PC-9 (cell line): ENCODE results near the gene CCDC146. TPM values are rescaled to one million over a fixed set of nuclear protein-coding genes. Genes with fewer than 3 reads are reported as not detected.
"Not testable (repeated sequence)": the region's sequence is repeated elsewhere in the genome, so short reads cannot be mapped to it uniquely, and the experiment has no call there.

ENCODE experiments used
- BruUV-seq: library from RNA; stranded (reverse); fragments of 400-500 nt; replicated peaks from 2 replicates; lab custom pipeline; 2021; lab: Mats Ljungman, UMichigan
- CTCF ChIA-PET: fragments of 300-600 bp; sonication (Branson Sonifier 250); formaldehyde crosslinking; loops from one replicate; lab custom pipeline; 2022; ENCODE audit warnings: antibody characterized with exemption; lab: Charles Lee
- POLR2A ChIA-PET: fragments of 300-600 bp; sonication (Branson Sonifier 250); formaldehyde crosslinking; loops from one replicate; lab custom pipeline; 2022; ENCODE audit warnings: antibody characterized with exemption; ENCODE audit not compliant: unreplicated experiment; lab: Charles Lee
- DNase-seq, 2 experiments: peaks; one replicate each; pipeline versions ENCODE4 v3.0.0 to v3.0.0-alpha.2; 2015 to 2022; ENCODE audit warnings: mixed read lengths in 1 of 2
- H2AFZ ChIP-seq: fragments of 200-600 bp; sonication (generic); 2 replicates; pipeline ENCODE4 v1.8.1; 2017; ENCODE audit warnings: antibody characterized with exemption
- H3F3A ChIP-seq: fragments of 200-600 bp; sonication (generic); 2 replicates; pipeline ENCODE4 v1.8.1; 2017; ENCODE audit warnings: antibody characterized with exemption, mild to moderate bottlenecking, low read depth; ENCODE audit not compliant: insufficient read depth
- H3K27ac ChIP-seq: fragments of 200-600 bp; sonication (generic); 2 replicates; pipeline ENCODE4 v1.6.1; 2016; ENCODE audit warnings: mixed run types
- H3K27me3 ChIP-seq: fragments of 200-600 bp; sonication (generic); 2 replicates; pipeline ENCODE4 v1.6.1; 2016; ENCODE audit warnings: low read depth, mixed run types; ENCODE audit not compliant: insufficient read depth
- H3K36me3 ChIP-seq: fragments of 200-600 bp; sonication (generic); 2 replicates; pipeline ENCODE4 v1.6.1; 2016; ENCODE audit warnings: low read depth, mixed run types
- H3K4me1 ChIP-seq: fragments of 200-600 bp; sonication (generic); replicated peaks from 2 replicates; pipeline ENCODE4 v1.6.1; 2016; ENCODE audit warnings: mixed run types; ENCODE audit not compliant: insufficient read depth
- H3K4me2 ChIP-seq: fragments of 200-600 bp; sonication (generic); 2 replicates; pipeline ENCODE4 v1.6.1; 2017; ENCODE audit warnings: mixed run types
- H3K4me3 ChIP-seq: fragments of 200-600 bp; sonication (generic); 2 replicates; pipeline ENCODE4 v1.6.1; 2016; ENCODE audit warnings: mixed run types
- H3K79me2 ChIP-seq: fragments of 200-600 bp; sonication (generic); 2 replicates; pipeline ENCODE4 v1.6.1; 2017; ENCODE audit warnings: low read depth, mixed run types
- H3K9me2 ChIP-seq: fragments of 200-600 bp; sonication (generic); 2 replicates; pipeline ENCODE4 v1.8.1; 2017; ENCODE audit warnings: mild to moderate bottlenecking; ENCODE audit not compliant: insufficient read depth
- H3K9me3 ChIP-seq: fragments of 200-600 bp; sonication (generic); 2 replicates; pipeline ENCODE4 v1.8.1; 2016; ENCODE audit warnings: low read depth; ENCODE audit not compliant: insufficient read depth
- H4K20me1 ChIP-seq: fragments of 200-600 bp; sonication (generic); 2 replicates; pipeline ENCODE4 v1.8.1; 2017; ENCODE audit not compliant: insufficient read depth
- EZH2 ChIP-seq: fragments of 200-600 bp; sonication (generic); IDR thresholded peaks from 2 replicates; pipeline ENCODE4 v1.8.0; 2017; ENCODE audit warnings: antibody characterized with exemption, low read depth
- intact Hi-C: fragments of 100-400 bp; cut with micrococcal nuclease; formaldehyde crosslinking; loops from one replicate; pipeline ENCODE4 v1.10.0; 2022; ENCODE audit not compliant: unreplicated experiment
- total RNA-seq: library from RNA; stranded (reverse); gene quantifications from 2 replicates; pipeline ENCODE4 v1.2.3, GENCODE V29; 2021
- TF ChIP-seq, protein P1 (sequence below): fragments of 200-600 bp; sonication (generic); conservative IDR thresholded peaks from 2 replicates; pipeline ENCODE4 v1.6.1; 2017; ENCODE audit warnings: mixed run types, antibody characterized with exemption, mild to moderate bottlenecking, moderate library complexity

Gene CCDC146
- total RNA-seq, 1 experiment from 2014 or later: 15.9 TPM

DNA sequence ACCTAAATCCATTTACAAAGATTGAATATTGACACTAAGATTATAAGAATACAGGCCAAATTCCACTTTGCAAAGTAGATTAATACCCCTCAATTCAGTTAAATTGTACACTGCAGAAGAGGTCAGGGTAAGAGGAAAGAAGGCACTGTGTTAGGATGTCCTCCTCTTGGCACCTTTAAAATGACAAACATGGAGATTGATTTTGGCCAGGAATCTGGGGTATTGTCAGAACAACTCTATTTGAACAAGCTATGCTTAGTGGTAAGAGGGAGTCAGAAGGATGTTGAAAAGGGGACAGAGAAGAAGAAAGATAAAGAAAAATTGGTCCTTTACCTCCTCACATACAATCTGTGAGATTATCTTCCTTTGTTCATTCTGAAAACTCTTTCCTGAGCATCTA is 55.6 kb downstream of the CCDC146 start:
- DNase-seq, H3K4me1 ChIP-seq, H3K79me2 ChIP-seq, H3K27me3 ChIP-seq, H3K27ac ChIP-seq, BruUV-seq, intact Hi-C loops, H3K4me2 ChIP-seq, H3F3A ChIP-seq, H3K4me3 ChIP-seq, H3K36me3 ChIP-seq, H3K9me2 ChIP-seq, H3K9me3 ChIP-seq, H4K20me1 ChIP-seq, H2AFZ ChIP-seq, POLR2A ChIA-PET, CTCF ChIA-PET: not testable (repeated sequence)

DNA sequence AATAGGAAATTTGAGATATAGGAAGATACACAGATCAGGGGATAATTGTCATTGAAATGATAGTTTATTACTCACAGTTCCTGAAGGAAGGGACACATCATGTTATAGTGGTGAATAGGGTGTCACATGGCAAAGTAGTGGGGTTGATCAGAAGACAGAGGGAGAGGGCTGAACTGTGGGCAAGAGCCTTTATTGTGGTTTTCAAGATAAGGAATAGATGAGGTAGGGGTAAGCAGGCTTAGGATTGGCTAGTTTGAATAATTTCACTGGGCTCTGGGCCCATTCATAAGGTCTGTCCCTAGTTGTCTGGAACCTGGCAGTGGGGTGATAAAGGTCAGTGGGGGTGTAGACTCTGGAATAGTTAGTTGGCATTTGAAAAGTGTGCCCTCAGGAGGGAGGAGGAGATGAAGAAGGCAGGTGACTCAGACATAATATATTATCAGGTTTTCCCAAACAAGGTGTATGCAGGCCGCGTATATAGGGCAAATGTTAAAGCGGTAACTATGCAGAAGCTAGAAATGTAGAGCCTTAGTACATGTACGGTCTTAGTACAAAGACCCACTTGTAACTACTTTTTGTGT is 58.7 kb downstream of the CCDC146 start:
- H3K9me2 ChIP-seq: no peaks in the 10 kb centered on the region
- POLR2A ChIA-PET: no interaction called here
- H2AFZ ChIP-seq: no peak overlapping the region
- TF ChIP-seq, protein P1, sequence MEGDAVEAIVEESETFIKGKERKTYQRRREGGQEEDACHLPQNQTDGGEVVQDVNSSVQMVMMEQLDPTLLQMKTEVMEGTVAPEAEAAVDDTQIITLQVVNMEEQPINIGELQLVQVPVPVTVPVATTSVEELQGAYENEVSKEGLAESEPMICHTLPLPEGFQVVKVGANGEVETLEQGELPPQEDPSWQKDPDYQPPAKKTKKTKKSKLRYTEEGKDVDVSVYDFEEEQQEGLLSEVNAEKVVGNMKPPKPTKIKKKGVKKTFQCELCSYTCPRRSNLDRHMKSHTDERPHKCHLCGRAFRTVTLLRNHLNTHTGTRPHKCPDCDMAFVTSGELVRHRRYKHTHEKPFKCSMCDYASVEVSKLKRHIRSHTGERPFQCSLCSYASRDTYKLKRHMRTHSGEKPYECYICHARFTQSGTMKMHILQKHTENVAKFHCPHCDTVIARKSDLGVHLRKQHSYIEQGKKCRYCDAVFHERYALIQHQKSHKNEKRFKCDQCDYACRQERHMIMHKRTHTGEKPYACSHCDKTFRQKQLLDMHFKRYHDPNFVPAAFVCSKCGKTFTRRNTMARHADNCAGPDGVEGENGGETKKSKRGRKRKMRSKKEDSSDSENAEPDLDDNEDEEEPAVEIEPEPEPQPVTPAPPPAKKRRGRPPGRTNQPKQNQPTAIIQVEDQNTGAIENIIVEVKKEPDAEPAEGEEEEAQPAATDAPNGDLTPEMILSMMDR: no peak
- no peak for TF ChIP-seq EZH2
- H3K27me3 ChIP-seq: no peaks in the 10 kb centered on the region
- H3K9me3 ChIP-seq: no peaks in the 10 kb centered on the region
- no peaks in the 10 kb centered on the region for H3K79me2 ChIP-seq
- no TSS peak for BruUV-seq
- no peak overlapping the region for H3K27ac ChIP-seq
- no peaks in the 10 kb centered on the region for H3K36me3 ChIP-seq
- no peak for DNase-seq
- no peaks in the 10 kb centered on the region for H4K20me1 ChIP-seq
- no peak overlapping the region for H3K4me3 ChIP-seq
- CTCF ChIA-PET: interaction anchor here (0.5 kb wide), 1 partner anchor 1497 kb away, joined by 5 read pairs; no protein-coding TSS in a partner anchor
- intact Hi-C loops: no loop called here
- H3K4me2 ChIP-seq: no peak overlapping the region
- H3F3A ChIP-seq: no peaks in the 10 kb centered on the region
- H3K4me1 ChIP-seq: no peaks in the 10 kb centered on the region

DNA sequence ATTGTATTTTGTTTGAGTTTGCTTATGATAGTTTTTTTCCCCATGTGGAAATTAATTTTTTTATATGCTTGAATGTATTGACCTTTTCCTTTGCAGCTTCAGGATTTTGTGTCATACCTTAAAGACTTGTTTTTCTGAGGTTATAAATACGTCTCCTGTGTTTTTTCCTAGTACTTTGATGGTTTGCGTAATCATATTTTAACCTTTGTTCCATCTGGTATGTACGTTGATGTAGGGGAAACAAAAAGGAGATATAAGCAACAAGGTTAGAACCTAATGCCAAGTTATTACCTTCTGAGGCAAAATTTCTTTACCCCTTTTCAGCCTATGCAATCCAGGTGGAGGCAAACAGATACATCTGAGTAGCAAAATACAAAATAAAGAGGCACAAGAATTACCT is 59.3 kb downstream of the CCDC146 start:
- H3K36me3 ChIP-seq: no peaks in the 10 kb centered on the region
- no peak overlapping the region for H3K4me3 ChIP-seq
- no peak for DNase-seq
- BruUV-seq: no TSS peak
- H4K20me1 ChIP-seq: no peaks in the 10 kb centered on the region
- H2AFZ ChIP-seq: no peak overlapping the region
- intact Hi-C loops: no loop called here
- H3K9me2 ChIP-seq: no peaks in the 10 kb centered on the region
- H3F3A ChIP-seq: no peaks in the 10 kb centered on the region
- no peak overlapping the region for H3K4me2 ChIP-seq
- H3K27ac ChIP-seq: no peak overlapping the region
- ChIA-PET CTCF (interaction anchor here (0.5 kb wide), 1 partner anchor 1497 kb away, joined by 5 read pairs; no protein-coding TSS in a partner anchor), POLR2A (no interaction called here)
- H3K27me3 ChIP-seq: no peaks in the 10 kb centered on the region
- no peaks in the 10 kb centered on the region for H3K79me2 ChIP-seq
- no peaks in the 10 kb centered on the region for H3K9me3 ChIP-seq
- TF ChIP-seq EZH2: no peak
- TF ChIP-seq, protein P1: no peak
- no peaks in the 10 kb centered on the region for H3K4me1 ChIP-seq

DNA sequence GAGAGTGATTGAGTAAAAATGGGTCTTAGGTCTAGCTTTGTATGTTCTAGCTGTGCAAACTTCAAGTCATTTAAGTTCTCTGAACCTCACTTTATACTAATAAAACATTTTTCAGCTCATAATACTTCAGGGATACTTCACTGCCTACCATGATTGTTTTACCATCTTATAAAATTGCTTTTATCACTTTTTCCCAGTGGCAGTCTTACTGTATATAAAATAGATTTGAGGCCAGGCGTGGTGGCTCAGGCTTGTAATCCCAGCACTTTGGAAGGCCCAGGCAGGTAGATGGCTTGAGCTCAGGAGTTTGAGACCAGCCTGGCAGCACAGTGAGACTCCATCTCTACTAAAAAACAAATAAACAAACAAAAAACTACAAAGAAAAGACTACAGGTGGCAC is 59.8 kb downstream of the CCDC146 start:
- CTCF ChIA-PET: no interaction called here
- H4K20me1 ChIP-seq: no peaks in the 10 kb centered on the region
- BruUV-seq: no TSS peak
- no peaks in the 10 kb centered on the region for H3K79me2 ChIP-seq
- TF ChIP-seq, protein P1: no peak
- no peak for TF ChIP-seq EZH2
- no peak overlapping the region for H2AFZ ChIP-seq
- POLR2A ChIA-PET: no interaction called here
- intact Hi-C loops: no loop called here
- no peaks in the 10 kb centered on the region for H3K9me3 ChIP-seq
- no peaks in the 10 kb centered on the region for H3K36me3 ChIP-seq
- DNase-seq: no peak
- no peaks in the 10 kb centered on the region for H3K27me3 ChIP-seq
- H3K4me1 ChIP-seq: no peaks in the 10 kb centered on the region
- no peaks in the 10 kb centered on the region for H3F3A ChIP-seq
- no peak overlapping the region for H3K4me3 ChIP-seq
- H3K9me2 ChIP-seq: no peaks in the 10 kb centered on the region
- H3K27ac ChIP-seq: no peak overlapping the region
- no peak overlapping the region for H3K4me2 ChIP-seq
